GM23338 (cell line): ENCODE data around the gene UGT1A7. TPM values are rescaled to one million over a fixed set of nuclear protein-coding genes. Genes with fewer than 3 reads are reported as not detected.

ENCODE experiments used
- ATAC-seq: fragments of 200-7000 bp; cut with Tn5 transposase; 3 replicates; pipeline ENCODE4 v1.9.1; 2020
- DNase-seq: peaks from one replicate; pipeline ENCODE4 v3.0.0-alpha.2; 2015; ENCODE audit warnings: low spot score
- H2AFZ ChIP-seq: fragments of 200-600 bp; sonication (generic); 2 replicates; pipeline ENCODE4 v1.8.0; 2016; ENCODE audit warnings: antibody characterized with exemption, mild to moderate bottlenecking, moderate library complexity
- H3F3A ChIP-seq: fragments of 200-600 bp; sonication (generic); replicated peaks from 2 replicates; pipeline ENCODE4 v1.8.0; 2017; ENCODE audit warnings: antibody characterized with exemption, mixed run types, low read depth
- H3K27ac ChIP-seq: fragments of 200-600 bp; sonication (generic); 2 replicates; pipeline ENCODE4 v1.6.1; 2016; ENCODE audit warnings: low read depth
- H3K27me3 ChIP-seq: fragments of 200-600 bp; sonication (generic); 2 replicates; pipeline ENCODE4 v1.8.0; 2016; ENCODE audit warnings: mild to moderate bottlenecking, mixed run types, moderate library complexity; ENCODE audit not compliant: insufficient read depth
- H3K36me3 ChIP-seq: fragments of 200-600 bp; sonication (generic); 2 replicates; pipeline ENCODE4 v1.8.0; 2016; ENCODE audit warnings: mild to moderate bottlenecking; ENCODE audit not compliant: insufficient read depth
- H3K4me1 ChIP-seq: fragments of 200-600 bp; sonication (generic); 2 replicates; pipeline ENCODE4 v1.8.0; 2016; ENCODE audit warnings: mild to moderate bottlenecking, moderate library complexity; ENCODE audit not compliant: insufficient read depth
- H3K4me2 ChIP-seq: fragments of 200-600 bp; sonication (generic); 2 replicates; pipeline ENCODE4 v1.7.1; 2017; ENCODE audit warnings: mixed run types
- H3K4me3 ChIP-seq: fragments of 200-600 bp; sonication (generic); 2 replicates; pipeline ENCODE4 v1.6.1; 2016; ENCODE audit warnings: mixed run types
- H3K79me2 ChIP-seq: fragments of 200-600 bp; sonication (generic); replicated peaks from 2 replicates; pipeline ENCODE4 v1.8.0; 2017; ENCODE audit warnings: mild to moderate bottlenecking; ENCODE audit not compliant: insufficient read depth
- H3K9me2 ChIP-seq: fragments of 200-600 bp; sonication (generic); 2 replicates; pipeline ENCODE4 v1.8.0; 2017; ENCODE audit not compliant: insufficient read depth
- H4K20me1 ChIP-seq: fragments of 200-600 bp; sonication (generic); replicated peaks from 2 replicates; pipeline ENCODE4 v1.8.0; 2017; ENCODE audit warnings: mild to moderate bottlenecking; ENCODE audit not compliant: insufficient read depth
- H3K27ac Mint-ChIP-seq: 2 replicates; pipeline ENCODE4 v1.8.0; 2020; ENCODE audit warnings: inconsistent platforms, mild to moderate bottlenecking, moderate library complexity, mixed read lengths
- H3K27me3 Mint-ChIP-seq: 3 replicates; pipeline ENCODE4 v1.8.0; 2022; ENCODE audit warnings: low read depth, mild to moderate bottlenecking, moderate library complexity, mixed read lengths, inconsistent platforms; ENCODE audit not compliant: insufficient read depth, poor library complexity
- H3K36me3 Mint-ChIP-seq: 3 replicates; pipeline ENCODE4 v1.8.0; 2021; ENCODE audit warnings: low read depth, mild to moderate bottlenecking, inconsistent platforms, moderate library complexity, mixed read lengths
- H3K4me1 Mint-ChIP-seq: 3 replicates; pipeline ENCODE4 v1.8.0; 2020; ENCODE audit warnings: mild to moderate bottlenecking, inconsistent platforms, mixed read lengths
- H3K4me3 Mint-ChIP-seq: 3 replicates; pipeline ENCODE4 v1.8.0; 2021; ENCODE audit warnings: moderate library complexity, mild to moderate bottlenecking, inconsistent platforms, mixed read lengths
- H3K9me3 Mint-ChIP-seq: 3 replicates; pipeline ENCODE4 v1.8.0; 2020; ENCODE audit warnings: moderate library complexity, mild to moderate bottlenecking, inconsistent platforms, mixed read lengths
- ZNF331 ChIP-seq: fragments of 250-450 bp; sonication (Bioruptor Pico); IDR thresholded peaks from 2 replicates; pipeline ENCODE4 v1.5.0; 2020; ENCODE audit warnings: low read depth, mild to moderate bottlenecking, moderate library complexity
- polyA plus RNA-seq: library from polyadenylated mRNA; unstranded; fragments of >200 nt; fragmentation: Nextera tagmentation; extraction: Ambion mirVana; gene quantifications from 2 replicates; pipeline ENCODE4 v1.2.1, GENCODE V29; 2016
- total RNA-seq: library from RNA; depleted of rRNA; stranded (reverse); fragments of >200 nt; shearing (Covaris generic); gene quantifications from 2 replicates; pipeline ENCODE4 v1.2.3, GENCODE V29; 2014
- TF ChIP-seq, protein P1 (sequence below): IDR thresholded peaks from 2 replicates; pipeline ENCODE4 v1.6.1; 2016; ENCODE audit warnings: antibody characterized with exemption
- TF ChIP-seq, protein P2 (sequence below): IDR thresholded peaks from one replicate; pipeline ENCODE4 v1.6.1; 2018; ENCODE audit warnings: antibody characterized with exemption; ENCODE audit not compliant: unreplicated experiment
- TF ChIP-seq, protein P3 (sequence below), 2 experiments: fragments of 200-600 bp in 1 of 2; sonication (generic) in 1 of 2; conservative IDR thresholded peaks; 2 replicates each; pipeline versions ENCODE4 v1.5.1 to v1.6.1; 2016 to 2017; ENCODE audit warnings: antibody characterized with exemption in 2 of 2, low read depth in 2 of 2, mild to moderate bottlenecking in 2 of 2, moderate library complexity in 1 of 2

Gene UGT1A7
- total and polyA plus RNA-seq, 2 experiments from 2014 or later, result not detected

DNA sequence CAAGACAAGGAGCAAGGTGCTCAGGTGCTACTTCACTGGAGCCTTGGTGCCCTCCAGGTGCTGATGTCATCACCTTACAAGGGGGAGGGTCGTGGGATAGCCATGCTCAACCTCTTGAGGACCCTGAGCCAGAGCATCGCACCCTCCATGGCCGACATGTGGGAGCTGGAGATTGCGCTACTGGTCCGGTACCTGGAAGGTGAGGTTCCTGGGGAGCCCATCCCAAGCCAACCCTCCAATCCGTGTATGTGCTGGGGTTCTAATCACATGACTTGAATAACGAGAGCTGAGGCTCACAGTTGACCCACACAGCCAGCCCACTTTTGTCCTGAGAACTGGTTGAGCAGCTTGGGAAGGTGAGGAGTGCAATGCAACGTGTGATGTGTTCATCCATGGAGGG lies 122.3 kb downstream of the UGT1A7 start (continued):
- TF ChIP-seq, protein P1, sequence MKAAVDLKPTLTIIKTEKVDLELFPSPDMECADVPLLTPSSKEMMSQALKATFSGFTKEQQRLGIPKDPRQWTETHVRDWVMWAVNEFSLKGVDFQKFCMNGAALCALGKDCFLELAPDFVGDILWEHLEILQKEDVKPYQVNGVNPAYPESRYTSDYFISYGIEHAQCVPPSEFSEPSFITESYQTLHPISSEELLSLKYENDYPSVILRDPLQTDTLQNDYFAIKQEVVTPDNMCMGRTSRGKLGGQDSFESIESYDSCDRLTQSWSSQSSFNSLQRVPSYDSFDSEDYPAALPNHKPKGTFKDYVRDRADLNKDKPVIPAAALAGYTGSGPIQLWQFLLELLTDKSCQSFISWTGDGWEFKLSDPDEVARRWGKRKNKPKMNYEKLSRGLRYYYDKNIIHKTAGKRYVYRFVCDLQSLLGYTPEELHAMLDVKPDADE, result no peak
- TF ChIP-seq ZNF331 (CRISPR knock-in tag), result no peak

DNA sequence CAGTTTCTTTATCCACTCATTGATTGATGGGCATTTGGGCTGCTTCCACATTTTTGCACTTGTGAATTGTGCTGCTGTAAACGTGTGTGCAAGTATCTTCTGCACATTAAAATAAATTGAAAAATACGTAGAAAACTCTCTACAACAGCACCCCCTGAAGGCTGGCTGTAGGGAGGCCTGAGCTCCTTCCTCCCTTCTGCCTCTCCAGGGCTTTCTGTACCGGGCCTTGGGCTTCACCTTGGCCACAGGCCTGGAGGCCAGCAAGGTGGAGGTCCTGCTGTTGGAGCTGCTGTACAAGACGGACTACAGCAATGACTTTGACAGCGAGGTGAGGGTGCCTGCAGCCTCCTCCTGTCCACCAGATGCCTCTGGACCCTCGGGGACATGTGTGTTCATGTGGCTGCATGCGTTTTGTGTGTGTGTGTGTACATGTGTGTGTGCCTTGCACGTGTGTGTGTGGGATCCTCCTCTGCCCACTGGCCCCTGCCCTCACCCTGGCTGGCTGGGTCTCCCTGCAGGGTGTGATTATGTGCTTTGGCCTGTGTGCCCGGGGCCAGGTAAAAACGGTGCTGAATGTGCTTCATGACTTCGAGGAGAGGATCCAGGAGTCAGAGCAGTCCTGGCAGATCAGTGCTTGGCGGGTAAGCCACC lies 125.6 kb downstream of the UGT1A7 start:
- TF ChIP-seq, protein P2, sequence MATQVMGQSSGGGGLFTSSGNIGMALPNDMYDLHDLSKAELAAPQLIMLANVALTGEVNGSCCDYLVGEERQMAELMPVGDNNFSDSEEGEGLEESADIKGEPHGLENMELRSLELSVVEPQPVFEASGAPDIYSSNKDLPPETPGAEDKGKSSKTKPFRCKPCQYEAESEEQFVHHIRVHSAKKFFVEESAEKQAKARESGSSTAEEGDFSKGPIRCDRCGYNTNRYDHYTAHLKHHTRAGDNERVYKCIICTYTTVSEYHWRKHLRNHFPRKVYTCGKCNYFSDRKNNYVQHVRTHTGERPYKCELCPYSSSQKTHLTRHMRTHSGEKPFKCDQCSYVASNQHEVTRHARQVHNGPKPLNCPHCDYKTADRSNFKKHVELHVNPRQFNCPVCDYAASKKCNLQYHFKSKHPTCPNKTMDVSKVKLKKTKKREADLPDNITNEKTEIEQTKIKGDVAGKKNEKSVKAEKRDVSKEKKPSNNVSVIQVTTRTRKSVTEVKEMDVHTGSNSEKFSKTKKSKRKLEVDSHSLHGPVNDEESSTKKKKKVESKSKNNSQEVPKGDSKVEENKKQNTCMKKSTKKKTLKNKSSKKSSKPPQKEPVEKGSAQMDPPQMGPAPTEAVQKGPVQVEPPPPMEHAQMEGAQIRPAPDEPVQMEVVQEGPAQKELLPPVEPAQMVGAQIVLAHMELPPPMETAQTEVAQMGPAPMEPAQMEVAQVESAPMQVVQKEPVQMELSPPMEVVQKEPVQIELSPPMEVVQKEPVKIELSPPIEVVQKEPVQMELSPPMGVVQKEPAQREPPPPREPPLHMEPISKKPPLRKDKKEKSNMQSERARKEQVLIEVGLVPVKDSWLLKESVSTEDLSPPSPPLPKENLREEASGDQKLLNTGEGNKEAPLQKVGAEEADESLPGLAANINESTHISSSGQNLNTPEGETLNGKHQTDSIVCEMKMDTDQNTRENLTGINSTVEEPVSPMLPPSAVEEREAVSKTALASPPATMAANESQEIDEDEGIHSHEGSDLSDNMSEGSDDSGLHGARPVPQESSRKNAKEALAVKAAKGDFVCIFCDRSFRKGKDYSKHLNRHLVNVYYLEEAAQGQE, result no peak
- TF ChIP-seq, protein P3, sequence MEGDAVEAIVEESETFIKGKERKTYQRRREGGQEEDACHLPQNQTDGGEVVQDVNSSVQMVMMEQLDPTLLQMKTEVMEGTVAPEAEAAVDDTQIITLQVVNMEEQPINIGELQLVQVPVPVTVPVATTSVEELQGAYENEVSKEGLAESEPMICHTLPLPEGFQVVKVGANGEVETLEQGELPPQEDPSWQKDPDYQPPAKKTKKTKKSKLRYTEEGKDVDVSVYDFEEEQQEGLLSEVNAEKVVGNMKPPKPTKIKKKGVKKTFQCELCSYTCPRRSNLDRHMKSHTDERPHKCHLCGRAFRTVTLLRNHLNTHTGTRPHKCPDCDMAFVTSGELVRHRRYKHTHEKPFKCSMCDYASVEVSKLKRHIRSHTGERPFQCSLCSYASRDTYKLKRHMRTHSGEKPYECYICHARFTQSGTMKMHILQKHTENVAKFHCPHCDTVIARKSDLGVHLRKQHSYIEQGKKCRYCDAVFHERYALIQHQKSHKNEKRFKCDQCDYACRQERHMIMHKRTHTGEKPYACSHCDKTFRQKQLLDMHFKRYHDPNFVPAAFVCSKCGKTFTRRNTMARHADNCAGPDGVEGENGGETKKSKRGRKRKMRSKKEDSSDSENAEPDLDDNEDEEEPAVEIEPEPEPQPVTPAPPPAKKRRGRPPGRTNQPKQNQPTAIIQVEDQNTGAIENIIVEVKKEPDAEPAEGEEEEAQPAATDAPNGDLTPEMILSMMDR (conservative IDR thresholded peaks at IDR 0.05; ENCODE audit: low read depth in 2 of 2), result peak; percentile 17 to 18; a peak in 1 of 4 replicates
- no peak overlapping the region for H3K27ac Mint-ChIP-seq
- Histone ChIP-seq H3K4me3 (no peak overlapping the region), H2AFZ (no peak overlapping the region), H3K27me3 (no peaks in the 10 kb centered on the region), H3K9me2 (no peaks in the 10 kb centered on the region; the same call in none of the 2 replicates), H3K27ac (no peak overlapping the region), H3F3A (no peaks in the 10 kb centered on the region), H3K4me2 (no peak overlapping the region), H4K20me1 (no peaks in the 10 kb centered on the region), H3K79me2 (no peaks in the 10 kb centered on the region), H3K4me1 (no peaks in the 10 kb centered on the region), H3K36me3 (no peaks in the 10 kb centered on the region)
- no peak overlapping the region for H3K4me3 Mint-ChIP-seq
- peaks cover 11% of the 10 kb centered on the region; the same call in 2 of the 3 replicates for H3K9me3 Mint-ChIP-seq
- no peaks in the 10 kb centered on the region for H3K36me3 Mint-ChIP-seq
- H3K27me3 Mint-ChIP-seq, result peaks cover 2% of the 10 kb centered on the region
- H3K4me1 Mint-ChIP-seq, result no peaks in the 10 kb centered on the region
- ATAC-seq (no peak), DNase-seq (no peak)
